Measurements from ENCODE around the gene SLC25A21.

The SLC25A21 gene

DNA sequence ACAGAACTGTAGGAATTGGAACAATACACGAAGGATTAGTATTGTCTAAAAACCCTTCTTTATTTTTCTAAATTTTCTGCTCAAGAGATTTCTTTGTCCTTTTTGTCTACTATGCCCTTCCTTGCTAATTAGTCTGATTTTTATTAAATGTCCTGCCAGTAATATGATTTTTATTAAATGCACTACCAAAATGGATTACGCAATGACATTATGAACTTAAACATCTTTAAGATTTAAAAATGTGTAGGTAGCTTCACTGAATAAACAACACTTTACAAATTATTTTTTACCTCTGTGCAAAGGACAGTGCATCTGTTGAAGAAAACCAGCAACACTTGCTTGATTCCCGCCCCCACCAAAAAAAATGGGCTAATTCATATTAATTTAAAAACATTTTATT, 519.0 kb downstream of the SLC25A21 start:
- H3K4me3 Mint-ChIP-seq, result no peak overlapping the region
- ATAC-seq (replicated peaks), result no peak
- H3K4me1 Mint-ChIP-seq, result peaks cover 4 to 17% of the 10 kb centered on the region in 2 donors
- peaks cover 56 to 78% of the 10 kb centered on the region in 2 donors for H3K27me3 Mint-ChIP-seq
- H3K27ac Mint-ChIP-seq, result no peak overlapping the region
- DNase-seq, result no peak
- H3K9me3 Mint-ChIP-seq, result peaks cover 2 to 4% of the 10 kb centered on the region in 2 donors
- H3K36me3 Mint-ChIP-seq, result peaks cover 0 to 8% of the 10 kb centered on the region in 2 donors

DNA sequence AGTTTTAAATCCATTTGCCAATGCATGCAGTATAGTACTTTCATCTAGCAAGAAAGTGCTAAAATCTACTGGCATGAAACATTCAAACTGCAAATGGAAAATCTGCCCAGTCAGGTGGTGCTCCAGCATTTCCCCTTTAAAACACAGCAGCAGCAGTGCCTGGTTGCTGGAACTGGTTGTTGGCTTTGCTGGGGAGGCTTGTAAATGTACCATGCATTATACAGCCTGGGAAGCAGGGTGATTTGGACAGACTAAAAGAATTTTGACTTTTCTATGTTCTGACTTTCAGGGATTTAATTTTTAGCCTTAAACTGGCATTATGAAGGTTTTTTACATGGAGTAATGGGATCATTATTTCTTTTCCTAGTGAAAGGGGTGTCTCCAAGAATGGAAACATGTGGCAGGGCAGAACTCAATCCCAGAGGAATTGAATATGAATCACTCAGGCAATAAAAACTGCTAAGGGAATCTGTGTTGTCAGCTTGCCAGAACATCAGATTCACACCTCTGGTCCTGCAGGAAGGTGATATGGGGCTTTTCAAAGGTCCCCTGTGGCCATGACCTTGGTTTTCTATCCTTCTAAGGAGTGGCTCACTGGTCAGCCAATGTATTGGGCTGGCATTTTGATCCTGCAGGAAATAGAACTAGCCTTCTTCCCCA, 519.7 kb downstream of the SLC25A21 start:
- DNase-seq, result no peak

DNA sequence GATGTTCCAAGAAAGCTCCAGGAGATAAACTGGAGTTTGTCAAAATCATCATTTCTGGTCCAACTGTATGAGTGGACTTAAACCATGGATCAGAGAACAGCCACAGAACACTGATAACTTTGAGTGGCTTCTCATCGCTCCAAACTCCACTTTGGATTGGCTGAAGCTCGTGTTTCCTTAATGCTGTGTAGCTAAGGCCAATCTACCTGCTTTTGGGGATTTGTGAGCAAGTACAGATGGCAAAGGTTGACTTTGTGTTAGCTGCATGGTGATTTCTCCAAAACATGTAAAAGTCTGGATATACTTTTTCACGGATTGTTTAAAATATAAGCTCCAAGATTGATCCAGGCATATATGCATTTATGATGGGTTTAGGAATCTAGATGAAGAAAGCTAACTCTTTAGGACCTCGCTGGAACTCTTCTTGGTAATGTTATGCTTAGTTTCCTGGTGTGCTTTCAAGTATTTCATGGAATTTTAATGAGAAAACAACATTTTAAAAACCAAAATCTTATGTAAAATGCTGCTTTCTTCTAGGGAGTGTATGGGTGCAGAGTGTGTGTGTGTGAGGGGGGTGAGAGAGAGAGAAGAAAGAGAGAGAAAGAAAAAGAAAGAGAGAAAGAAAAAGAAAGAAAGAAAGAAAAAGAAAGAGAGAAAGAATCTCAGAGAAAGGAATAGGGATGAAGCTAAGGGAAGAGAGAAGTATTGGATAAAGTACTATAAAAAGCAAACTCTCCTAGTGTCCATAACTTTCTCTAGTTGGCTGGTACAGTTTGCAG, 522.3 kb downstream of the SLC25A21 start:
- Mint-ChIP-seq H3K4me1 (peaks cover 4 to 7% of the 10 kb centered on the region in 2 donors), H3K27me3 (peaks cover 47 to 73% of the 10 kb centered on the region in 2 donors), H3K9me3 (peaks cover 0 to 2% of the 10 kb centered on the region in 2 donors), H3K36me3 (peaks cover 0 to 4% of the 10 kb centered on the region in 2 donors), H3K27ac (no peak overlapping the region), H3K4me3 (no peak overlapping the region)
- ATAC-seq (replicated peaks) (no peak), DNase-seq (no peak)

More for the DNA sequence above, 519.7 kb downstream of the SLC25A21 start:
- Mint-ChIP-seq H3K27ac (no peak overlapping the region), H3K27me3 (peaks cover 58 to 78% of the 10 kb centered on the region in 2 donors), H3K9me3 (peaks cover 2 to 4% of the 10 kb centered on the region in 2 donors), H3K36me3 (peaks cover 0 to 8% of the 10 kb centered on the region in 2 donors), H3K4me3 (no peak overlapping the region), H3K4me1 (peaks cover 7 to 17% of the 10 kb centered on the region in 2 donors)
- ATAC-seq (replicated peaks), result no peak

DNA sequence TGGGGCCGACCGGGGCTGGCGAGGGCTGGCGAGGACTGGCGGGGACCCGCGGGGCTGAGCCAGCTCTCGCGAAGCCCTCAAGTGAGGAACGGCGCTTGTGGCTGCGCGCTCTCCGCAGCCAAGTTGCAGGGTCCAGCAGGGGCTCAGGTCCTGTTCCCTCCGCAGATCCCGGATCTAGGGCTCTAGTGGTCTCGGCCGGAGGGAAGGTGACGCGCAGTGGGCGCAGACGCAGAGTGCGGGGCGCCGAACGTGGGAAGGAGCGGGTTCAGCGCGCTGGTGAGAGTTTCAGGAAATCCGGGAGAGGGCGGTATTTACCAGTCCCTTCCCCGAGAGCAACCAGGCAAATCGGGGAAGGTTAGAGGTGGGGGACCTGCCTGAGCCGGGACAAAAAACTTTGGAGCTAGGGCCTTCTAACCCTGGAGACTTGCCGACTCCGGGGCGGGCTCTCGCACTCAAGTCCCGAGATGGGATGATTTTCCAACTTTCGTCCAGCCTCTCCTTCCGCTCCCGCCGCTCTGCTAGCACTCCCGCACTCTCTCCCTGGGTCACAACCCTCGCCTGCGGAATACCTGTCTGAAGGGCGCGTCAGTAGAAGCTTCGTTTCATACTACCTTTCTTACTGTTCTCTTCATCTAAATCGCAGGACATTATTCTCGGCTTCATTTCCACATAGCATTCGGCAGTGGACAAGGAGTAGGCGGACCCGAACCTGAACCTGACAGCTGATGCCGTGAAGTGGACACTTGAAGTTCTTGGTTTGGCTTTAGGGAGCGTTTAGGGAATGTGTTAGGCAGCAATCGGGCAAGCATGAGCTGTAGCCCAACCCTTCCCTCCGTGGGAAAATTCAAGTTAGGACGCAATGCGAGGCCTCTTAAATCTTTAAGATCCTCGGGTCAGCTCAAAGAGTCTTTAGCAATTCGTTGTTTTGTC, 524.3 kb downstream of the SLC25A21 start:
- Mint-ChIP-seq H3K36me3 (peaks cover 0 to 4% of the 10 kb centered on the region in 2 donors), H3K27me3 (peaks cover 38 to 62% of the 10 kb centered on the region in 2 donors), H3K4me3 (peak overlapping the region in 1 of 2 donors; percentile 34), H3K4me1 (peaks cover 4 to 5% of the 10 kb centered on the region in 2 donors), H3K9me3 (peaks cover 0 to 2% of the 10 kb centered on the region in 2 donors), H3K27ac (peak overlapping the region; percentile 90)
- DNase-seq (no peak), ATAC-seq (replicated peaks) (no peak)

DNA sequence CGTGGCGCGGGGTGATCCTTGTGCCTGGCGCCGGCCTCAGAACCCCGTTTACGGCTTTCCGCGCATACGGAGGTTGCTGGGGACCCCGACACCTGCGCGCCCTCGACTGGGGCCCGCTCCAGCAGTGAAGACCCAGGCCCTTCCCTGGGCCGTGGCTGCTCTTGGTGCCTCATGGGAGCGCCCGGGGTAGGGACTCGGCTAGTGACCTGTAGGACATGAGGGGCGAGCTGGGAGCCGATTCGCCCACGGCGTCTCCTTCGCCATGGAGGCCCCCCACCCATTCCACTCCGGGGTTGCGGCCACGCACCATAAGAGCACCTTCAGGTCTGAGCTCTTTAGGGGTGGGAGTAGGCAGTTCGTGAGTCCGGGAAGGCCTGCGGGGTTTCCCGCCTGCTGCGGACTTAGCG, 525.0 kb downstream of the SLC25A21 start:
- Mint-ChIP-seq H3K27ac (peak overlapping the region; percentile 81), H3K9me3 (peaks cover 0 to 2% of the 10 kb centered on the region in 2 donors), H3K4me3 (no peak overlapping the region), H3K4me1 (peaks cover 4 to 5% of the 10 kb centered on the region in 2 donors), H3K36me3 (peaks cover 0 to 4% of the 10 kb centered on the region in 2 donors), H3K27me3 (peaks cover 37 to 56% of the 10 kb centered on the region in 2 donors)
- no peak for ATAC-seq (replicated peaks)
- no peak for DNase-seq

DNA sequence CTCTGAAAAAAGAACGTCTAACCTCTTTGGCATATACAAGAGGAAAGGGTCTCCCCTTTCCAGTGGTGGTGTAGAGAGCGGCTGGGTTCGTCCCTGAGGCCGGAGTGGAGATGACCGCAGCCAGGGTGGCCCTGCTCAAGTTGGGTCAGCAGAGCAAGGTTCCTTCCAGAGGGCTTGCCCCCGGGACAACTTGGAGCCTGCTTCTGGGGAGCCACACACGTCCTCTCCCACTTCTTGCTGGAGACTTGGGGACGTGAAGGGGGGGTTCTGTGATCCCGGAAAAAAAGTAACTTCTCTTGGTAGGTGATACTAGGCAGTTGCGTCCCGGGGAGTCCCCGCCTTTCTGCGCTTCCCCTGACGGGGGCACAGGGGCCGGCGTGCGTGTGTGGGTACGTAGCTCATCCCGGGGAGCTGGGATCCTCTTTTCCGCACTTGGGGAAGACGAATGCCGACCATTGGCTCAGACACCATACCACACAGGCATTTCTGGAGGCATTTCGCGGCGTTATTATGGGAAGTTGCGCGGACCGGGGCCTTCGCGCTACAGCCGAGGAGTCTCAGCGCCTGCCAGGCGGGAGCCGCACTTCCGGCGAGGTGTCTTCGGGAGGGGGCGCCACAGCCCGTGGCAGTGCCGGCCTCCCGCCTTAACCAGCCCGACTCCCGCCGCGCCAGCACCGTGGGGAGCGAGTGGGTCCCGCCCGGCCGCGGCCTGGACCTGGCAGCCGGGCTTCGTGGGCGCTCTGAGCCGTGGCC, 525.6 kb downstream of the SLC25A21 start:
- H3K4me1 Mint-ChIP-seq, result peaks cover 4 to 5% of the 10 kb centered on the region in 2 donors
- peaks cover 0 to 2% of the 10 kb centered on the region in 2 donors for H3K9me3 Mint-ChIP-seq
- peak overlapping the region; percentile 85 for H3K27ac Mint-ChIP-seq
- H3K36me3 Mint-ChIP-seq, result peaks cover 0 to 4% of the 10 kb centered on the region in 2 donors
- H3K4me3 Mint-ChIP-seq, result peak overlapping the region in 1 of 2 donors; percentile 32
- no peak for DNase-seq
- no peak for ATAC-seq (replicated peaks)
- peaks cover 37 to 54% of the 10 kb centered on the region in 2 donors for H3K27me3 Mint-ChIP-seq

DNA sequence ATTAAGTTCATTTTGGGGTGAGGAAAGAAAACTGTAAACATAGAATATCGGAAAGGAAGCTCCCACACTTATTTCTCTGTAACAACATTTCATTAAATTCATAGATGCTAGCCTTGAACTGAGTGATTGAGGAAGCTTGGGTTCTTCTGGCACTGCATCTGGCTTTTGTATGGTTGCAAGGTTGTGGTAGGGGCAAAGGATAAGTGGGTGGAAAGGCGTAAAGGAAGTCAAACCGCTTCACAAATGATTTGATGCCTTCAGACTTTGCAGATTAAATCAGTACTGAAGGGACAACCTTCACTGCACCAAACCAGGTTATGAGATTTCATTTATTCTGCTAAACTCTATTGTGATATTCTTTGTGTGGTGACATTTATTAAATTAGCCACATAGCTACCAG, 538.8 kb downstream of the SLC25A21 start:
- Mint-ChIP-seq H3K4me1 (no peaks in the 10 kb centered on the region), H3K9me3 (peaks cover 3 to 5% of the 10 kb centered on the region in 2 donors), H3K36me3 (no peaks in the 10 kb centered on the region), H3K27ac (no peak overlapping the region), H3K27me3 (peaks cover 5 to 7% of the 10 kb centered on the region in 2 donors), H3K4me3 (no peak overlapping the region)
- ATAC-seq (replicated peaks) (no peak), DNase-seq (no peak)

All from stimulated activated naive B cell treated with anti-CD40 and anti-IgM and Interleukin-4, amounts not matched to agents 10 μg/mL and 1 μg/mL and 100 μg/mL, for 72 hours (primary cell).